Naive thymus-derived CD8-positive, alpha-beta T cell (primary cell): Measurements from ENCODE around the gene DDX4. TPM values are rescaled to one million over a fixed set of nuclear protein-coding genes. Genes with fewer than 3 reads are reported as not detected.
"Not testable (repeated sequence)": the region's sequence is repeated elsewhere in the genome, so short reads cannot be mapped to it uniquely, and the experiment has no call there.

Experiments
- ATAC-seq, 2 donors: fragments of 150-1000 bp; cut with Tn5 transposase in 1 of 2; sonication (Bioruptor Pico), chemical (Tn5 transposase) in 1 of 2; 1 replicate in 1 of 2; 2 replicates in 1 of 2; pipeline ENCODE4 v1.10.0; 2021; ENCODE audit warnings: mild to moderate bottlenecking in 2 of 2, moderate library complexity in 2 of 2
- POLR2A ChIA-PET: fragments of 350-600 bp; sonication (Branson Sonifier 250); formaldehyde crosslinking; loops from one replicate; lab custom pipeline; 2021; ENCODE audit warnings: antibody characterized with exemption; lab: Charles Lee
- DNase-seq, 10 donors: peaks; one replicate each; pipeline versions ENCODE4 v3.0.0 to v3.0.0-alpha.2; 2020 to 2022
- H3K27ac Mint-ChIP-seq, 10 donors: one replicate each; pipeline ENCODE4 v1.8.0; 2020 to 2022; ENCODE audit warnings: mild to moderate bottlenecking in 10 of 10, mixed read lengths in 10 of 10, moderate library complexity in 4 of 10, inconsistent platforms in 1 of 10
- H3K27me3 Mint-ChIP-seq, 5 donors: one replicate each; pipeline ENCODE4 v1.8.0; 2021 to 2022; ENCODE audit warnings: mixed read lengths in 5 of 5
- H3K36me3 Mint-ChIP-seq, 3 donors: one replicate each; pipeline ENCODE4 v1.8.0; 2020 to 2022; ENCODE audit warnings: mixed read lengths in 3 of 3, mild to moderate bottlenecking in 2 of 3, inconsistent platforms in 1 of 3
- H3K4me1 Mint-ChIP-seq, 4 donors: one replicate each; pipeline ENCODE4 v1.8.0; 2021 to 2022; ENCODE audit warnings: mixed read lengths in 4 of 4
- H3K4me3 Mint-ChIP-seq, 10 donors: one replicate each; pipeline ENCODE4 v1.8.0; 2020 to 2022; ENCODE audit warnings: mild to moderate bottlenecking in 10 of 10, mixed read lengths in 10 of 10, moderate library complexity in 6 of 10, inconsistent platforms in 1 of 10
- H3K9me3 Mint-ChIP-seq, 9 donors: one replicate each; pipeline ENCODE4 v1.8.0; 2020 to 2022; ENCODE audit warnings: mixed read lengths in 9 of 9, mild to moderate bottlenecking in 3 of 9, inconsistent platforms in 1 of 9, moderate library complexity in 1 of 9
- polyA plus RNA-seq, 3 donors: library from polyadenylated mRNA; unstranded; fragments of 300-500 nt; fragmentation: Illumina TruSeq; gene quantifications; one replicate each; pipeline ENCODE4 v1.2.3, GENCODE V29; 2021
- total RNA-seq, 8 experiments: library from RNA in 2 of 8; stranded (reverse) in 2 of 8; gene quantifications; one replicate each; pipeline ENCODE4 v1.2.3 and lab custom pipeline; 2021 to 2026

Gene DDX4
- total and polyA plus RNA-seq, 5 experiments from 2014 or later: not detected

GRCh38 chr5:55734658-55735057, 3.2 kb upstream of the DDX4 start:
- no peaks in the 10 kb centered on the region for H3K27me3 Mint-ChIP-seq
- no peaks in the 10 kb centered on the region for H3K9me3 Mint-ChIP-seq
- no peaks in the 10 kb centered on the region for H3K36me3 Mint-ChIP-seq
- no peaks in the 10 kb centered on the region for H3K4me1 Mint-ChIP-seq
- no peak for ATAC-seq
- no peak overlapping the region for H3K27ac Mint-ChIP-seq
- no peak for DNase-seq
- POLR2A ChIA-PET: no interaction called here
- no peak overlapping the region for H3K4me3 Mint-ChIP-seq

DNA sequence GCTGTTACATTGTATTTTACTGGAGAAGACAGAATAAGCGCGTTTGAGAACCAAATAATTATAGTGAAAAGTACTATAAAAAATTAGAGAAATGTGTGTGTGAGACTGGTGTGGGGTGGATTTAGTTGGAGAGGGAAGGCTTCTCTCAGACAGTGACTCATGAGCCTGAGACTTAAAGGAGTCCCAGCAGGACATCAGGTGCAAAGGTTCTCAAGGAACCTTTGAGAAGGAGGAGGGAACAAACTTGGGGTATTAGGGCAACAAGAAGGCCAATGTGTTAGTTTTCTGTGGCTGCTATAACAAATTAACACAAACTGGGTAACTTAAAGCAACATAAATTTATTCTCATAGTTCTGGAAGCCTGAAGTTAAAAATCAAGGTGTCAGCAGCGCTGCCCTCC, 4.9 kb downstream of the DDX4 start:
- DNase-seq (no peak), ATAC-seq (no peak)
- Mint-ChIP-seq H3K27ac (peak overlapping the region in 1 of 10 donors; percentile 54), H3K4me3 (no peak overlapping the region), H3K4me1 (no peaks in the 10 kb centered on the region), H3K9me3 (no peaks in the 10 kb centered on the region), H3K27me3 (peaks cover 0 to 3% (median 0%) of the 10 kb centered on the region in 5 donors), H3K36me3 (no peaks in the 10 kb centered on the region)
- POLR2A ChIA-PET: interaction anchor here (0.6 kb wide), 1 partner anchor 539 kb away, joined by 3 read pairs; no protein-coding TSS in a partner anchor

DNA sequence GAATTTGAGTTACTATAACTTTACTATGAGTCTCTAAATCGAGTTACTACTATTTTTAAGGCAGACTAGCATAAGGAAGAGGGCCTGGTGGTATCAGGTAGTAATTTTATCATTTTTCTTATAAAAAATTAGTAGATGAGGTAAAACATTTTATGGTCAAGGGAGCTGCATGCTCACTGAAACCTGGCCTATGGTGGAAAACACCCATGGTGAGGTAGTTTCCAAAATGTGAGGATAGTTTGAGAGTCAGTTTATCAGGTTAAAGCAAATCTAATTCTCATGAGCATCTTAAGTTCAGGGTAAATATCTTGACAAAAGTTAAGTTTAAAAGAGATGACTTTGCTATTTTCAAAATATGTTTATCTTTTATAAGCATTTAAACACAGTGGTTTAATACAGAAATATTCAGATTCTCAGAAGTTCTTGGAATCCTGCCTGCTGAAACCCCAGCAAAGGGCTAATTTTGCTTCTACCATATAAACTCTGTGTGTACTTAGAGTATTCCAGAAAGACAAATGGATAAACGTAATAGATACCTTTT, 10.0 kb downstream of the DDX4 start:
- H3K36me3 Mint-ChIP-seq: no peaks in the 10 kb centered on the region
- H3K4me1 Mint-ChIP-seq: no peaks in the 10 kb centered on the region
- H3K9me3 Mint-ChIP-seq: no peaks in the 10 kb centered on the region
- POLR2A ChIA-PET: no interaction called here
- ATAC-seq (no peak), DNase-seq (no peak)
- no peak overlapping the region for H3K27ac Mint-ChIP-seq
- no peak overlapping the region for H3K4me3 Mint-ChIP-seq
- H3K27me3 Mint-ChIP-seq: peaks cover 0 to 1% (median 0%) of the 10 kb centered on the region in 5 donors

DNA sequence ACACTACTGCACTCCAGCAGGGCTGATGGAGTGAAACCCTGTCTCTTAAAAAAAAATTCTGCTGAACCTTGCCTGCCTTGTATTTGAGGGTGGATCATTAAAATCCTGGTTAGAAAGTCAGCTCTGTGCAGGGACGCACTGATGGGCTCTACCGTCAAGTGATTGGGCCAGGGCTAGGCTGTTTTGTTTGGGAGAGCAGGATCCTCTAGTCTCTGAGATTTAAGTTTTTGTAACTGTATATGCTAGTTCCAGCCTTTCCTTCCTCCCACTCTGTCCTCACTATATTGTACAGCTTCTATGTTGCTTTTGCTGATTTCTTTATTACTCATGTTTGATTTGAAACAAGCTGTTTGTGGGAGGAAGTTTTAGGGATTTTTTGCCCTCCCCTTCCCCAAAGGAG, 11.5 kb downstream of the DDX4 start:
- DNase-seq: no peak
- Mint-ChIP-seq H3K36me3 (no peaks in the 10 kb centered on the region), H3K4me3 (no peak overlapping the region), H3K4me1 (no peaks in the 10 kb centered on the region), H3K27ac (no peak overlapping the region), H3K27me3 (peaks cover 0 to 1% (median 0%) of the 10 kb centered on the region in 5 donors), H3K9me3 (peaks cover 0 to 2% (median 0%) of the 10 kb centered on the region in 9 donors)
- no peak for ATAC-seq
- POLR2A ChIA-PET: no interaction called here

DNA sequence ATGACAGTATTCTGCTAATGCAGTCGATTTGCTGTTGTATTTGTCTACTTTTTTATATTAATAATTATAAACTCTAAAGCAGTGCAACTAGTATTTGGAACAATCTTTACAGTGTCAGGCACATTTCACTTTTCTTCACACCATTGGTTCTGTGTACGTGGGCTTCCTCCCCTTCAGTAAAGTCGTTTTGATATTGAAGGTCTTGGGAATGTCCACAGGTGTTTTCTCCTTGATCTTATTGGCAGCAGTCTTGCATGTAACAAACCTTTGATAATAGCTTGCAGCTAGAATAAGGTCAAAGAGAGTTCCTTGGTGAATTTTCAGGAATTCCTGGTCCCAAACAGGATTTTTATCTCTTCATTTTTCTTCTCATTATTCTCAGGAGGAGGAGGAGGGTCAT, 12.2 kb downstream of the DDX4 start:
- peaks cover 0 to 1% (median 0%) of the 10 kb centered on the region in 5 donors for H3K27me3 Mint-ChIP-seq
- H3K4me3 Mint-ChIP-seq: no peak overlapping the region
- H3K27ac Mint-ChIP-seq: no peak overlapping the region
- ATAC-seq (no peak), DNase-seq (no peak)
- no peaks in the 10 kb centered on the region for H3K4me1 Mint-ChIP-seq
- POLR2A ChIA-PET: no interaction called here
- no peaks in the 10 kb centered on the region for H3K36me3 Mint-ChIP-seq
- H3K9me3 Mint-ChIP-seq: peaks cover 0 to 2% (median 0%) of the 10 kb centered on the region in 9 donors

GRCh38 chr5:55750499-55750898, 12.6 kb downstream of the DDX4 start:
- H3K27ac Mint-ChIP-seq: no peak overlapping the region

DNA sequence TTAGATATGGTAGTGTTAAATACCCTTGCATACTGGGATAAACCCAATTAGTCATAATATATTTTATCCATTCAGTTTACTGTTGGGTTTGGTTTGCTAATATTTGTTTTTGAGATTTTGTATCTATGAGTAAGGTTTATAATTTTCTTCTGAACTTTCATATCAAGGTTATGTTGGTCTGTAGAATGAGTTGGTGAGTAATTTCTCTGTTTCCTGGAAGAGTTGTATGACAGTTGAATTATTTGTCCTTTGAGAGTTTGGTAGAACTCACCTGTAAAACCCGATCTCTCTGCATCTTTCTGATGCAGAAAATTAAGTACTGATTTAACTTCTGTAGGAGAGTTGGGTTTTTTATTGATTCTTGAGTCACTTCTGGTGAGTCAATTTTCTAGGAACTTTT, 20.4 kb downstream of the DDX4 start:
- Mint-ChIP-seq H3K9me3 (peaks cover 0 to 3% (median 0%) of the 10 kb centered on the region in 9 donors), H3K27ac (no peak overlapping the region)

More at GRCh38 chr5:55750499-55750898, 12.6 kb downstream of the DDX4 start:
- Mint-ChIP-seq H3K36me3 (no peaks in the 10 kb centered on the region), H3K27me3 (peaks cover 0 to 1% (median 0%) of the 10 kb centered on the region in 5 donors), H3K4me3 (no peak overlapping the region), H3K4me1 (no peaks in the 10 kb centered on the region), H3K9me3 (peaks cover 0 to 3% (median 0%) of the 10 kb centered on the region in 9 donors)
- POLR2A ChIA-PET: no interaction called here
- DNase-seq (no peak), ATAC-seq (no peak)

DNA sequence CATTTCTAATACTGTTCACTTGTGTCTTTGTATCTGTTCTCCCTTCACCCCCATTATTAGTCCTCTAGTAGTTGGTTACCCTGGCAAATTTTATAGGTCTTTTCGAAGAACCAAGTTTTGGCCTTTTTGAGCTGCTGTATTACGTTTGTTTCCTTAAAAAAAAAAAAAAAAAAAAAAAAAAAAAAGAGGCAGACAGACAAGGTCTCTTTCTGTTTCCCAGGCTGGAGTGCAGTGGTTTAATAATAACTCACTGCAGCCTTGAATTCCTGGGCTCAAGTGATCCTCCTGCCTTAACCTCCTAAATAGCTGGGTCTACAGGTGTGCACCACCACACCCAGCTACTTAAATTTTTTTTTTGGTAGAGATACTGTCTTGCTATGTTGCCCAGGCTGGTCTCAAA, 20.9 kb downstream of the DDX4 start:
- H3K27ac Mint-ChIP-seq: no peak overlapping the region
- no peak for DNase-seq
- peaks cover 0 to 3% (median 0%) of the 10 kb centered on the region in 9 donors for H3K9me3 Mint-ChIP-seq
- POLR2A ChIA-PET: interaction anchor here (0.7 kb wide), 2 partner anchors 15 to 965 kb away, joined by 5 to 7 read pairs; no protein-coding TSS in a partner anchor
- peaks cover 0 to 4% (median 4%) of the 10 kb centered on the region in 4 donors for H3K4me1 Mint-ChIP-seq
- no peak for ATAC-seq
- H3K4me3 Mint-ChIP-seq: no peak overlapping the region
- H3K27me3 Mint-ChIP-seq: peaks cover 2 to 18% (median 4%) of the 10 kb centered on the region in 5 donors
- H3K36me3 Mint-ChIP-seq: peaks cover 0 to 3% (median 0%) of the 10 kb centered on the region in 3 donors

More for the DNA sequence above, 20.4 kb downstream of the DDX4 start:
- Mint-ChIP-seq H3K4me3 (no peak overlapping the region), H3K27me3 (peaks cover 2 to 18% (median 4%) of the 10 kb centered on the region in 5 donors), H3K36me3 (peaks cover 0 to 3% (median 0%) of the 10 kb centered on the region in 3 donors), H3K4me1 (no peaks in the 10 kb centered on the region)
- ATAC-seq (no peak), DNase-seq (no peak)
- POLR2A ChIA-PET: no interaction called here

DNA sequence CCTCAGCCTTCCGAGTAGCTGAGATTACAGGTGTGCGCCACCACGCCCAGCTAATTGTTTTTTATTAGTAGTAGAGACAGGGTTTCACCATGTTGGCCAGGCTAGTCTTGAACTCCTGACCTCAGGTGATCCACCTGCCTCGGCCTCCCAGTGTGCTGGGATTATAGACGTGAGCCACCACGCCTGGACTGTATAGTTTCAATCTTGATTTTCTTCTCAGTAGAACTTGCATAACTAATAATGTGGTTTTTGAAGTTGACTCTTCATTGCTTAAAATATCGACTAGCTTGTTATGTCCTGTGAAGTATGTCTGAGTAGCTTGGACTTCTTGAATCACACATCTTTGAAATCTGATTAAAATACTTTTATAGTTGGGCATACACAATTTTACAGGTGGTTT, 23.9 kb downstream of the DDX4 start:
- H3K4me3 Mint-ChIP-seq, POLR2A ChIA-PET, DNase-seq, H3K27ac Mint-ChIP-seq, ATAC-seq, H3K36me3 Mint-ChIP-seq, H3K9me3 Mint-ChIP-seq: not testable (repeated sequence)
- Mint-ChIP-seq H3K27me3 (peaks cover 2 to 18% (median 4%) of the 10 kb centered on the region in 5 donors), H3K4me1 (peaks cover 3 to 16% (median 13%) of the 10 kb centered on the region in 4 donors)

DNA sequence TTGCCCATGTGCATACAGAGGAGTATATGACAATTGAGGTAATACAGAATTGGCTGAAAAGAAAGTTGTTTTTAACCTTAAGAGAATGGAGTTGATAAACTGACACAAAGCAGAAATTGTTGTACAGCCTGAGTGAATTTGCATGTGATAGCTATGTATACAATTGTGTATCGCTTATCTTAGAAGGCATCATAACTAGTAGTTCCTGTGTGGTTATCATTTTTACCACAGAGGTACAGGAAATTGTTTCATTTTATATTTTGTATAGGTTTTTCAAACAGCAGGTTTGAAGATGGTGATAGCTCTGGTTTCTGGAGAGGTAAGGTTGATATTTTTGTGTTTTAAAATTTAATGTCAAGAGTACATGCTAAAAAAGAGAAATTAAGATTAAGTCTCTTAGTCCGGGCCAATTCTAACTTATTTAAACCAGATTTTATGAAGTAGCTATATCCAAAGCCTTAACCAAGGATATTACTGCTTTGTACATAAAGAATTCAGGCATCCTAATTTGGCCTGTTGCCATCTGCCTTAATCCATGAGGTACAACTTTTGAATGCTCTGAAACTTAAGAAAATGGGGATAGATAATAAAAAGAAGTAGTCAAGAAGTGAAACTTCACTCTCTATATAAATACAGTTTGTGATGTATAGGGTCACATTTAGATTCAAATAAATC, 26.0 kb downstream of the DDX4 start:
- H3K27me3 Mint-ChIP-seq: peaks cover 2 to 18% (median 4%) of the 10 kb centered on the region in 5 donors
- H3K9me3 Mint-ChIP-seq: peaks cover 0 to 2% (median 0%) of the 10 kb centered on the region in 9 donors
- peak overlapping the region in 6 of 10 donors; percentile 7 to 21 (median 16) for H3K4me3 Mint-ChIP-seq
- POLR2A ChIA-PET: no interaction called here
- ATAC-seq (peak in 1 of 2 donors; percentile 30), DNase-seq (peak in 2 of 10 donors; percentile 1 to 18)
- no peak overlapping the region for H3K27ac Mint-ChIP-seq
- H3K4me1 Mint-ChIP-seq: peaks cover 3 to 16% (median 13%) of the 10 kb centered on the region in 4 donors
- H3K36me3 Mint-ChIP-seq: peaks cover 0 to 3% (median 0%) of the 10 kb centered on the region in 3 donors

DNA sequence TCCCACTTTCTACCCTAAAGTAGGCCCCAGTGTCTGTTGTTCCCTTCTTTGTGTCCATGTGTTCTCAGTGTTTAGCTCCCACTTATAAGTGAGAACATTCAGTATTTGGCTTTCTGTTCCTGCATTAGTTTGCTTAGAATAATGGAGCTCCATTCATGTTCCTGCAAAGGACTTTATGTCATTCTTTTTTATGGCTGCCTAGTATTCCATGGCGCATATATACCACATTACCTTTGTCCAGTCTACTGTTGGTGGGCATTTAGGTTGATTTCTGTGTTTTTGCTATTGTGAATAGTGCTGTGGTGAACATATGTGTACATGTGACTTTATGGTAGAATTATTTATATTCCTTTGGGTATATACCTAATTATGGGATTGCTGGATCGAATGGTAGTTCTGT, 30.4 kb downstream of the DDX4 start:
- H3K9me3 Mint-ChIP-seq: peaks cover 0 to 3% (median 0%) of the 10 kb centered on the region in 9 donors
- POLR2A ChIA-PET: no interaction called here
- no peak overlapping the region for H3K27ac Mint-ChIP-seq
- ATAC-seq: no peak
- H3K27me3 Mint-ChIP-seq: no peaks in the 10 kb centered on the region
- DNase-seq: no peak
- H3K4me3 Mint-ChIP-seq: no peak overlapping the region
- H3K36me3 Mint-ChIP-seq: peaks cover 0 to 4% (median 3%) of the 10 kb centered on the region in 3 donors
- peaks cover 3 to 16% (median 13%) of the 10 kb centered on the region in 4 donors for H3K4me1 Mint-ChIP-seq

DNA sequence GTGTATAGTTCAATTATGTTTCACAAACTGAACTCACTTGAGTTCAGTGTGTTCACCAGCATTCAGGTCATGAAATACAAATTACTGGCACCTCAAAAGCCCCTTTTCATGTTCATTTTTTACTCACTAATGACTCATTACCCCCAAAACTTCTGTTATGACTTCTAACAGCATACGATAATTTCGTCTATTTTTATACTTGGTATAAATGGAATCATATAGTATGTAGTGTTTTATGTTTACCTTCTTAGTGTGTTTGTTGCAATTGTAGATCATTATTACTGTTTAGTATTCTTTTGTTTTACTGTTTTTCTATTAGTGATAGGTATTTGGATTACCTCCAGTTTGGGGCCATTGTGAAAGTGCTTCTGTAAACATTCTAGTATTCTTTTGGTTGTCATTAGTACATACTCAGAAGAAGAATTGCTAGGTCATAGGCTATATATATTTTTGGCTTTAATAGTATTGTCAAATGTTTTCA, 33.4 kb downstream of the DDX4 start:
- H3K9me3 Mint-ChIP-seq: peaks cover 0 to 3% (median 0%) of the 10 kb centered on the region in 9 donors
- H3K4me1 Mint-ChIP-seq: no peaks in the 10 kb centered on the region
- POLR2A ChIA-PET: no interaction called here
- no peak for DNase-seq
- peaks cover 0 to 5% (median 2%) of the 10 kb centered on the region in 5 donors for H3K27me3 Mint-ChIP-seq
- no peak overlapping the region for H3K27ac Mint-ChIP-seq
- no peak for ATAC-seq
- no peak overlapping the region for H3K4me3 Mint-ChIP-seq
- H3K36me3 Mint-ChIP-seq: peaks cover 0 to 4% (median 3%) of the 10 kb centered on the region in 3 donors

DNA sequence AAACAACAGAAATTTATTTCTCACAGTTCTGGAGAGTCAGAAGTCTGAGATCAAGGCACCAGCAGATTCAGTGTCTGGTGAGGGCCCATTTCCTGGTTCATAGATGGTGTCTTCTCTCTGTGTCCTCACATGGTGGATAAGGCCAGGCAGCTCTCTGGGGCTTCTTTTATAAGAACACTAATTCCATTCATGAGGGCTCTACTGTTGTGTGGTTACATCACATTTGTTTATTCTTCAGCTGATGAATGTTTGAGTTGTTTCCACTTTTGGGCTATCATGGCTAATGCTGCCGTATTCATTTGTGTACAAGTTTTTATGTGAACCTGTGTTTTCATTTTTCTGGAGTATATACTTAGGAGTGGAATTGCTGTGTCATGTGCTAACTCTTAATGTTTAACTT, 35.2 kb downstream of the DDX4 start:
- no peak overlapping the region for H3K4me3 Mint-ChIP-seq
- ATAC-seq: no peak
- H3K9me3 Mint-ChIP-seq: peaks cover 0 to 3% (median 0%) of the 10 kb centered on the region in 9 donors
- peaks cover 0 to 16% (median 5%) of the 10 kb centered on the region in 5 donors for H3K27me3 Mint-ChIP-seq
- H3K27ac Mint-ChIP-seq: no peak overlapping the region
- H3K4me1 Mint-ChIP-seq: no peaks in the 10 kb centered on the region
- H3K36me3 Mint-ChIP-seq: peaks cover 0 to 4% (median 3%) of the 10 kb centered on the region in 3 donors
- no peak for DNase-seq
- POLR2A ChIA-PET: no interaction called here
